Measurements from ENCODE around the gene SOCS1. TPM values are rescaled to one million over a fixed set of nuclear protein-coding genes. Genes with fewer than 3 reads are reported as not detected.

The SOCS1 gene
- total and polyA plus RNA-seq, 12 donors, result 0.60 to 12.2 (median 2.5) TPM

- intact Hi-C loops (cut with DNase I), result loop anchor here in 3 of 10 donors (10.0 kb wide), 2 partner anchors 119 to 149 kb away; no protein-coding TSS in a partner anchor
- 68 to 71% methylated on average over 29 of the region's 29 CpGs for WGBS, 2 donors
- peaks cover 0 to 37% (median 0%) of the 10 kb centered on the region in 9 donors for H3K36me3 ChIP-seq
- H3K9me3 ChIP-seq, result no peaks in the 10 kb centered on the region
- H3K27me3 ChIP-seq, result no peaks in the 10 kb centered on the region
- no peak for ATAC-seq
- H3K27ac ChIP-seq, result peak overlapping the region in 4 of 10 donors; percentile 92 to 100 (median 98)
- DNase-seq, result no peak
- no peak for TF ChIP-seq CTCF (IDR thresholded peaks at IDR 0.05)
- H3K4me1 ChIP-seq, result peaks cover 15 to 62% (median 31%) of the 10 kb centered on the region in 9 donors
- H3K4me3 ChIP-seq, result peak overlapping the region in 9 of 10 donors; percentile 69 to 93 (median 87)
These were observed 1.8 kb downstream of the SOCS1 start for GRCh38 chr16:11253995-11254912.

GRCh38 chr16:11253009-11253994, 2.7 kb downstream of the SOCS1 start:
- 88 to 91% methylated on average over 5 of the region's 5 CpGs for WGBS, 2 donors
- Histone ChIP-seq H3K4me3 (peak overlapping the region in 2 of 10 donors; percentile 16 to 93), H3K27ac (peak overlapping the region in 1 of 10 donors; percentile 100), H3K9me3 (no peaks in the 10 kb centered on the region), H3K4me1 (peaks cover 13 to 52% (median 22%) of the 10 kb centered on the region in 9 donors), H3K27me3 (no peaks in the 10 kb centered on the region), H3K36me3 (peaks cover 0 to 37% (median 0%) of the 10 kb centered on the region in 9 donors)
- no peak for DNase-seq
- intact Hi-C loops (cut with DNase I), result loop anchor here in 3 of 10 donors (10.0 kb wide), 2 partner anchors 119 to 149 kb away; no protein-coding TSS in a partner anchor
- no peak for TF ChIP-seq CTCF (IDR thresholded peaks at IDR 0.05)
- no peak for ATAC-seq

GRCh38 chr16:11252482-11252931, 3.5 kb downstream of the SOCS1 start:
- intact Hi-C loops (cut with DNase I), result loop anchor here in 3 of 10 donors (10.0 kb wide), 2 partner anchors 118 to 148 kb away; no protein-coding TSS in a partner anchor
- peaks cover 13 to 47% (median 19%) of the 10 kb centered on the region in 9 donors for H3K4me1 ChIP-seq
- no peaks in the 10 kb centered on the region for H3K9me3 ChIP-seq
- peak overlapping the region in 1 of 10 donors; percentile 93 for H3K4me3 ChIP-seq
- peaks cover 0 to 37% (median 0%) of the 10 kb centered on the region in 9 donors for H3K36me3 ChIP-seq
- ATAC-seq (no peak), DNase-seq (no peak)
- 94 to 95% methylated on average over 8 of the region's 8 CpGs for WGBS, 2 donors
- no peaks in the 10 kb centered on the region for H3K27me3 ChIP-seq
- peak overlapping the region in 1 of 10 donors; percentile 100 for H3K27ac ChIP-seq
- TF ChIP-seq CTCF (IDR thresholded peaks at IDR 0.05), result no peak

Measured in heart right ventricle (tissue), 16 donors.